HEK293T (cell line): ENCODE results near the gene PLBD1.

Experiments used
- BHLHE40 ChIP-seq: fragments of 450-650 bp; IDR thresholded peaks from 2 replicates; pipeline ENCODE4 v1.6.1; 2016; ENCODE audit warnings: mild to moderate bottlenecking, moderate library complexity, borderline replicate concordance
- SP1 ChIP-seq: fragments of 450-650 bp; IDR thresholded peaks from 2 replicates; pipeline ENCODE4 v1.6.1; 2017
- TARDBP ChIP-seq: fragments of 450-650 bp; IDR thresholded peaks from 2 replicates; pipeline ENCODE4 v1.6.1; 2016
- TF ChIP-seq, protein P1 (sequence below): fragments of 450-650 bp; IDR thresholded peaks from 2 replicates; pipeline ENCODE4 v1.6.1; 2016

DNA sequence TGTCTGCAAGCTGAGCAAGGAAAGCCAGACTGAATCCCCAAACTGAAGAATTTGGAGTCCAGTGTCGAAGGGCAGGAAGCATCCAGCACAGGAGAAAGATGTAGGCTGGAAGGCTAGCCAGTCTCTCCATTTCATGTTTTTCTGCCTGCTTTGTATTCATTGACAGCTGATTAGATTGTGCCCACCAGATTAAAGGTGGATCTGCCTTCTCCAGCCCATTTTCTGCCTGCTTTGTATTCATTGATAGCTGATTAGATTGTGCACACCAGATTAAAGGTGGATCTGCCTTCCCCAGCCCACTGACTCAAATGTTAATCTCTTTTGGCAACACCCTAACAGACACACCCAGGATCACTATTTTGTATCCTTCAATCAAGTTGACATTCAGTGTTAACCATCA lies 85.3 kb downstream of the PLBD1 start:
- TF ChIP-seq BHLHE40 (no peak), TARDBP (no peak), SP1 (no peak)
- TF ChIP-seq, protein P1, sequence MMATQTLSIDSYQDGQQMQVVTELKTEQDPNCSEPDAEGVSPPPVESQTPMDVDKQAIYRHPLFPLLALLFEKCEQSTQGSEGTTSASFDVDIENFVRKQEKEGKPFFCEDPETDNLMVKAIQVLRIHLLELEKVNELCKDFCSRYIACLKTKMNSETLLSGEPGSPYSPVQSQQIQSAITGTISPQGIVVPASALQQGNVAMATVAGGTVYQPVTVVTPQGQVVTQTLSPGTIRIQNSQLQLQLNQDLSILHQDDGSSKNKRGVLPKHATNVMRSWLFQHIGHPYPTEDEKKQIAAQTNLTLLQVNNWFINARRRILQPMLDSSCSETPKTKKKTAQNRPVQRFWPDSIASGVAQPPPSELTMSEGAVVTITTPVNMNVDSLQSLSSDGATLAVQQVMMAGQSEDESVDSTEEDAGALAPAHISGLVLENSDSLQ, result no peak
